Measurements from ENCODE around the gene RBPMS2. TPM values are rescaled to one million over a fixed set of nuclear protein-coding genes. Genes with fewer than 3 reads are reported as not detected.

RBPMS2 gene
- total RNA-seq, 4 donors from 2014 or later, result 4.4 to 27.7 (median 11.5) TPM

DNA sequence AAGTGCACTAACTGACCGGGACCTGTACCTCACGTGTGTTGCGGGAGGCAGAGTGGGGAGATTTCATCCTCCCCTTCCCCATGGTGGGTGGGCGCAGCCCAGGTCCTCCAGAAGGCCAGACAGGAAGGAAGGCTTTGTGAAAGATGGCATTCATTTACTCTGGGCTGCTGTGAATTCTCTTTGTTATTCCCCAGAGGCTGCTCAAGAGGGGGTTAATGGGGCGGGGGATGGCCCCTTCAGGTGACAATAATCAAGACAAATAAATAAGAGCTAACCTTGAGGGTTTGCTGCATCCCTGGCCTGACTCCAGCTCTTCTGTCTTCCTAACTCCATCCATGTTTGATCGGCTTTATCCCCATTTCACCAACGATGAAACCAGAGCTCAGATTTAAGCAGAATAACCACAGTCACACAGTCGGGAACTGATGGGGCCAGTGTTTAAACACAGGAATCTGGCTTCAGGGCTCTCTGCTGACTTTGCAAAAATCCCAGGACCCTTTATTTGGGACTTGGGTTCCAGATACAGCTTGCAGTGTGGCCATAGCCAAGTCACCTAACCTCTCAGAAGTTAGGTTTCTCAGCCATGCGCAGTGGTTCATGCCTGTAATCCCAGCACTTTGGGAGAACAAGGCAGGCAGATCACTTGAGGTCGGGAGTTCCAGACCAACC lies 33.5 kb upstream of the RBPMS2 start:
- TF ChIP-seq POLR2A (IDR thresholded peaks at IDR 0.05), result no peak
- TF ChIP-seq, protein P1, sequence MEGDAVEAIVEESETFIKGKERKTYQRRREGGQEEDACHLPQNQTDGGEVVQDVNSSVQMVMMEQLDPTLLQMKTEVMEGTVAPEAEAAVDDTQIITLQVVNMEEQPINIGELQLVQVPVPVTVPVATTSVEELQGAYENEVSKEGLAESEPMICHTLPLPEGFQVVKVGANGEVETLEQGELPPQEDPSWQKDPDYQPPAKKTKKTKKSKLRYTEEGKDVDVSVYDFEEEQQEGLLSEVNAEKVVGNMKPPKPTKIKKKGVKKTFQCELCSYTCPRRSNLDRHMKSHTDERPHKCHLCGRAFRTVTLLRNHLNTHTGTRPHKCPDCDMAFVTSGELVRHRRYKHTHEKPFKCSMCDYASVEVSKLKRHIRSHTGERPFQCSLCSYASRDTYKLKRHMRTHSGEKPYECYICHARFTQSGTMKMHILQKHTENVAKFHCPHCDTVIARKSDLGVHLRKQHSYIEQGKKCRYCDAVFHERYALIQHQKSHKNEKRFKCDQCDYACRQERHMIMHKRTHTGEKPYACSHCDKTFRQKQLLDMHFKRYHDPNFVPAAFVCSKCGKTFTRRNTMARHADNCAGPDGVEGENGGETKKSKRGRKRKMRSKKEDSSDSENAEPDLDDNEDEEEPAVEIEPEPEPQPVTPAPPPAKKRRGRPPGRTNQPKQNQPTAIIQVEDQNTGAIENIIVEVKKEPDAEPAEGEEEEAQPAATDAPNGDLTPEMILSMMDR (IDR thresholded peaks at IDR 0.05), result no peak
- TF ChIP-seq POLR2AphosphoS5 (IDR thresholded peaks at IDR 0.05), result no peak
- no peak for TF ChIP-seq EP300 (IDR thresholded peaks at IDR 0.05; ENCODE audit: low read depth)
- WGBS, 2 donors (ENCODE audit: low coverage in 1 of 2), result 80 to 82% methylated on average over 4 to 10 of the region's 10 CpGs
- DNase-seq, result no peak
- peak overlapping the region; percentile 68 to 90 (median 74) for H3K27ac ChIP-seq
- no peaks in the 10 kb centered on the region for H3K27me3 ChIP-seq
- H3K4me1 ChIP-seq, result peaks cover 0 to 12% (median 6%) of the 10 kb centered on the region in 4 donors
- no peak overlapping the region for H3K4me3 ChIP-seq
- intact Hi-C loops (cut with DNase I; ENCODE audit: low total_unique reads) (loop anchor here (2.0 kb wide), 1 partner anchor 68 kb away; no protein-coding TSS in a partner anchor), in situ Hi-C loops (cut with MboI; ENCODE audit: low pct_ligation_motif_present in 1 of 4, low pct_unique_long_range_greater_than_20kb in 1 of 4, low sequenced_read_pairs in 3 of 4) (loop anchor here in 3 of 4 donors (10.0 kb wide), 2 partner anchors 64 to 74 kb away; no protein-coding TSS in a partner anchor)
- H3K9me3 ChIP-seq, result no peaks in the 10 kb centered on the region
- H3K36me3 ChIP-seq, result no peaks in the 10 kb centered on the region

GRCh38 chr15:64807751-64808222 lies 32.4 kb upstream of the RBPMS2 start:
- Histone ChIP-seq H3K36me3 (no peaks in the 10 kb centered on the region), H3K4me3 (no peak overlapping the region), H3K27ac (peak overlapping the region; percentile 68 to 90 (median 74)), H3K4me1 (peaks cover 0 to 12% (median 6%) of the 10 kb centered on the region in 4 donors), H3K9me3 (no peaks in the 10 kb centered on the region), H3K27me3 (no peaks in the 10 kb centered on the region)
- in situ Hi-C loops (cut with MboI; ENCODE audit: low pct_ligation_motif_present in 1 of 4, low pct_unique_long_range_greater_than_20kb in 1 of 4, low sequenced_read_pairs in 3 of 4), result loop anchor here in 3 of 4 donors (10.0 kb wide), 2 partner anchors 63 to 73 kb away; no protein-coding TSS in a partner anchor
- intact Hi-C loops (cut with DNase I; ENCODE audit: low total_unique reads), result loop anchor here (2.0 kb wide), 1 partner anchor 67 kb away; no protein-coding TSS in a partner anchor
- no peak for TF ChIP-seq POLR2A (IDR thresholded peaks at IDR 0.05)
- no peak for TF ChIP-seq EP300 (IDR thresholded peaks at IDR 0.05; ENCODE audit: low read depth)
- TF ChIP-seq, protein P1 (IDR thresholded peaks at IDR 0.05), result no peak
- no peak for TF ChIP-seq POLR2AphosphoS5 (IDR thresholded peaks at IDR 0.05)
- no peak for DNase-seq
- WGBS, 2 donors (ENCODE audit: low coverage in 1 of 2), result 72% methylated on average over 6 of the region's 6 CpGs; no CpG with 5 or more reads in 1 of the 2 donors

GRCh38 chr15:64807051-64807749 lies 31.8 kb upstream of the RBPMS2 start:
- intact Hi-C loops (cut with DNase I; ENCODE audit: low total_unique reads) (no loop called here), in situ Hi-C loops (cut with MboI; ENCODE audit: low pct_ligation_motif_present in 1 of 4, low pct_unique_long_range_greater_than_20kb in 1 of 4, low sequenced_read_pairs in 3 of 4) (loop anchor here in 3 of 4 donors (10.0 kb wide), 2 partner anchors 62 to 72 kb away; no protein-coding TSS in a partner anchor)
- TF ChIP-seq POLR2A (IDR thresholded peaks at IDR 0.05), result no peak
- TF ChIP-seq EP300 (IDR thresholded peaks at IDR 0.05; ENCODE audit: low read depth), result no peak
- no peak for TF ChIP-seq POLR2AphosphoS5 (IDR thresholded peaks at IDR 0.05)
- TF ChIP-seq, protein P1 (IDR thresholded peaks at IDR 0.05), result no peak
- Histone ChIP-seq H3K9me3 (no peaks in the 10 kb centered on the region), H3K4me1 (peaks cover 0 to 12% (median 7%) of the 10 kb centered on the region in 4 donors), H3K36me3 (no peaks in the 10 kb centered on the region), H3K27me3 (no peaks in the 10 kb centered on the region), H3K4me3 (no peak overlapping the region), H3K27ac (peak overlapping the region; percentile 68 to 90 (median 74))
- WGBS, 2 donors (ENCODE audit: low coverage in 1 of 2), result 60 to 68% methylated on average over 2 to 13 of the region's 13 CpGs
- no peak for DNase-seq

DNA sequence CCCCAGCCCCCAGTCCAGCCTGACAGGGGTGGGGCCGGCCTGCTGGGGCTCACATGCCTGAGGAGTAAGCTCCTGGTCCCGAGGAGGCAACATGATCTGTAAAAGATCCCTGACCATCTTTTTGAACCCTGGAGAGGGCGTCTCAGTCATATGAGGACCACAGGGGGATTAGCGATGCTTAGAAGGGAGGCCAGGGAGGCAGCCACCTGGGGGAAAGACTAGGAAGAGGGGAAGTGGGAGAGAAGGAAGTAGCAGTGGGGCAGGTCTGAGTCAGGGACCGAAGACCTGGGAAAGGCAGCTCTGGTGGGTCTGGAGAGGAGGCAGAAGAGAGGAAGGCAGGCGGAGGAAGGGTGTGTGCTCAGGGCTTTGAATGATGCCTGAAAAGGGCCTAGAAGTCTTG lies 31.1 kb upstream of the RBPMS2 start:
- no peaks in the 10 kb centered on the region for H3K36me3 ChIP-seq
- no peak for DNase-seq
- H3K27me3 ChIP-seq, result no peaks in the 10 kb centered on the region
- intact Hi-C loops (cut with DNase I; ENCODE audit: low total_unique reads), result no loop called here
- 81 to 85% methylated on average over 2 to 6 of the region's 6 CpGs for WGBS, 2 donors (ENCODE audit: low coverage in 1 of 2)
- TF ChIP-seq POLR2AphosphoS5 (IDR thresholded peaks at IDR 0.05), result no peak
- no peak for TF ChIP-seq POLR2A (IDR thresholded peaks at IDR 0.05)
- TF ChIP-seq, protein P1 (IDR thresholded peaks at IDR 0.05), result no peak
- in situ Hi-C loops (cut with MboI; ENCODE audit: low pct_ligation_motif_present in 1 of 4, low pct_unique_long_range_greater_than_20kb in 1 of 4, low sequenced_read_pairs in 3 of 4), result loop anchor here in 3 of 4 donors (10.0 kb wide), 2 partner anchors 62 to 72 kb away; no protein-coding TSS in a partner anchor
- peak overlapping the region; percentile 68 to 90 (median 74) for H3K27ac ChIP-seq
- H3K4me3 ChIP-seq, result no peak overlapping the region
- H3K4me1 ChIP-seq, result peaks cover 0 to 12% (median 10%) of the 10 kb centered on the region in 4 donors
- no peaks in the 10 kb centered on the region for H3K9me3 ChIP-seq
